Caco-2 (cell line): ENCODE data around the gene KAT7. TPM values are rescaled to one million over a fixed set of nuclear protein-coding genes. Genes with fewer than 3 reads are reported as not detected.

Source experiments
- BruUV-seq: library from RNA; stranded (reverse); fragments of 400-500 nt; replicated peaks from 2 replicates; lab custom pipeline; 2021; lab: Mats Ljungman, UMichigan
- CTCF ChIA-PET: fragments of 300-600 bp; sonication (Branson Sonifier 250); formaldehyde crosslinking; loops from one replicate; lab custom pipeline; 2022; ENCODE audit warnings: antibody characterized with exemption; lab: Charles Lee
- POLR2A ChIA-PET: fragments of 300-600 bp; sonication (Branson Sonifier 250); formaldehyde crosslinking; loops from one replicate; lab custom pipeline; 2022; ENCODE audit warnings: antibody characterized with exemption; lab: Charles Lee
- DNase-seq, 2 experiments: peaks; one replicate each; pipeline versions ENCODE4 v3.0.0 to v3.0.0-alpha.2; 2020 to 2022
- H3K27me3 ChIP-seq: replicated peaks from 2 replicates; pipeline ENCODE4 v1.6.0; 2011; ENCODE audit warnings: low read length; ENCODE audit not compliant: control insufficient read depth, insufficient read depth
- H3K36me3 ChIP-seq: 2 replicates; pipeline ENCODE4 v1.5.1; 2011; ENCODE audit warnings: low read length; ENCODE audit not compliant: control insufficient read depth, insufficient read depth
- H3K4me1 ChIP-seq: fragments of 250-450 bp; sonication (Bioruptor Pico); 2 replicates; pipeline ENCODE4 v1.5.1; 2020; ENCODE audit warnings: mild to moderate bottlenecking
- H3K4me3 ChIP-seq: 2 replicates; pipeline ENCODE4 v1.5.1; 2011; ENCODE audit warnings: low read depth, mild to moderate bottlenecking, control low read depth, low read length
- H3K9me3 ChIP-seq: fragments of 250-450 bp; sonication (Bioruptor Pico); 2 replicates; pipeline ENCODE4 v1.5.1; 2020; ENCODE audit warnings: mild to moderate bottlenecking, moderate library complexity
- H3K27ac Mint-ChIP-seq: one replicate; pipeline ENCODE4 v1.8.0; 2022; ENCODE audit warnings: mixed read lengths; ENCODE audit not compliant: unreplicated experiment
- H3K27me3 Mint-ChIP-seq: one replicate; pipeline ENCODE4 v1.8.0; 2022; ENCODE audit warnings: mixed read lengths; ENCODE audit not compliant: insufficient read depth, unreplicated experiment
- H3K36me3 Mint-ChIP-seq: one replicate; pipeline ENCODE4 v1.8.0; 2022; ENCODE audit warnings: mild to moderate bottlenecking, mixed read lengths; ENCODE audit not compliant: insufficient read depth, unreplicated experiment
- H3K4me1 Mint-ChIP-seq: one replicate; pipeline ENCODE4 v1.8.0; 2022; ENCODE audit warnings: low read depth, mixed read lengths; ENCODE audit not compliant: unreplicated experiment
- H3K4me3 Mint-ChIP-seq: one replicate; pipeline ENCODE4 v1.8.0; 2022; ENCODE audit warnings: mild to moderate bottlenecking, moderate library complexity, mixed read lengths; ENCODE audit not compliant: unreplicated experiment
- H3K9me3 Mint-ChIP-seq: one replicate; pipeline ENCODE4 v1.8.0; 2022; ENCODE audit warnings: mixed read lengths; ENCODE audit not compliant: unreplicated experiment
- CTCF ChIP-seq, 2 experiments: fragments of 200-600 bp in 1 of 2; IDR thresholded peaks; 1 replicate in 1 of 2; 2 replicates in 1 of 2; pipeline versions ENCODE4 v1.5.1 to v1.8.0; 2011 to 2022; ENCODE audit warnings: antibody characterized with exemption in 1 of 2, control low read depth in 1 of 2, inconsistent platforms in 1 of 2, low read depth in 1 of 2, low read length in 1 of 2, mild to moderate bottlenecking in 1 of 2, moderate library complexity in 1 of 2; ENCODE audit not compliant: insufficient read depth in 1 of 2, severe bottlenecking in 1 of 2, unreplicated experiment in 1 of 2
- intact Hi-C: fragments of 100-400 bp; cut with micrococcal nuclease; formaldehyde crosslinking; loops from one replicate; pipeline ENCODE4 v1.10.0; 2022; ENCODE audit not compliant: unreplicated experiment
- total RNA-seq: library from RNA; stranded (reverse); gene quantifications from 2 replicates; pipeline ENCODE4 v1.2.3, GENCODE V29; 2022

KAT7 gene
- total RNA-seq, 1 experiment from 2014 or later = 137 TPM

GRCh38 chr17:49819138-49819537, 30.7 kb downstream of the KAT7 start:
- H3K27me3 ChIP-seq = no peaks in the 10 kb centered on the region
- Mint-ChIP-seq H3K9me3 (no peaks in the 10 kb centered on the region), H3K4me3 (no peak overlapping the region), H3K4me1 (peaks cover 10% of the 10 kb centered on the region), H3K27me3 (no peaks in the 10 kb centered on the region), H3K36me3 (peaks cover 92% of the 10 kb centered on the region), H3K27ac (no peak overlapping the region)
- TF ChIP-seq CTCF (IDR thresholded peaks at IDR 0.05; ENCODE audit: insufficient read depth in 1 of 2, low read depth in 1 of 2, low read length in 1 of 2, severe bottlenecking in 1 of 2, unreplicated experiment in 1 of 2) = no peak
- intact Hi-C loops = no loop called here
- ChIA-PET CTCF (no interaction called here), POLR2A (interaction anchor here (0.6 kb wide), 1 partner anchor 246 kb away, joined by 3 read pairs; no protein-coding TSS in a partner anchor)
- peaks cover 21% of the 10 kb centered on the region for H3K36me3 ChIP-seq
- H3K4me1 ChIP-seq = 0 out of 2 replicates have a peak, but pooled peaks cover 5% of the 10 kb centered on the region
- no TSS peak for BruUV-seq
- no peak overlapping the region for H3K4me3 ChIP-seq
- H3K9me3 ChIP-seq = no peaks in the 10 kb centered on the region
- no peak for DNase-seq

GRCh38 chr17:49819651-49820050, 31.2 kb downstream of the KAT7 start:
- DNase-seq = no peak
- no peak for TF ChIP-seq CTCF (IDR thresholded peaks at IDR 0.05; ENCODE audit: insufficient read depth in 1 of 2, low read depth in 1 of 2, low read length in 1 of 2, severe bottlenecking in 1 of 2, unreplicated experiment in 1 of 2)
- intact Hi-C loops = no loop called here
- Mint-ChIP-seq H3K4me1 (peaks cover 10% of the 10 kb centered on the region), H3K36me3 (peaks cover 92% of the 10 kb centered on the region), H3K9me3 (no peaks in the 10 kb centered on the region), H3K4me3 (no peak overlapping the region), H3K27ac (no peak overlapping the region), H3K27me3 (no peaks in the 10 kb centered on the region)
- BruUV-seq = no TSS peak
- ChIA-PET CTCF (no interaction called here), POLR2A (interaction anchor here (0.6 kb wide), 1 partner anchor 362 kb away, joined by 3 read pairs; no protein-coding TSS in a partner anchor)
- H3K27me3 ChIP-seq = no peaks in the 10 kb centered on the region
- 0 out of 2 replicates have a peak, but pooled peaks cover 5% of the 10 kb centered on the region for H3K4me1 ChIP-seq
- no peaks in the 10 kb centered on the region for H3K9me3 ChIP-seq
- H3K4me3 ChIP-seq = no peak overlapping the region
- peaks cover 20% of the 10 kb centered on the region for H3K36me3 ChIP-seq

- Mint-ChIP-seq H3K4me3 (no peak overlapping the region), H3K27me3 (no peaks in the 10 kb centered on the region), H3K9me3 (no peaks in the 10 kb centered on the region), H3K36me3 (peaks cover 92% of the 10 kb centered on the region), H3K4me1 (peaks cover 10% of the 10 kb centered on the region), H3K27ac (no peak overlapping the region)
- BruUV-seq = no TSS peak
- ChIA-PET CTCF (interaction anchor here (0.7 to 1.5 kb wide), 2 partner anchors 57 to 331 kb away, joined by 3 to 5 read pairs; partner anchors contain the start of gene FAM117A), POLR2A (interaction anchor here (0.8 to 1.9 kb wide), 2 partner anchors 33 to 57 kb away, joined by 3 to 7 read pairs; partner anchors contain the start of gene FAM117A)
- no peaks in the 10 kb centered on the region for H3K9me3 ChIP-seq
- intact Hi-C loops = no loop called here
- peaks cover 23% of the 10 kb centered on the region for H3K36me3 ChIP-seq
- no peak for TF ChIP-seq CTCF (IDR thresholded peaks at IDR 0.05; ENCODE audit: insufficient read depth in 1 of 2, low read depth in 1 of 2, low read length in 1 of 2, severe bottlenecking in 1 of 2, unreplicated experiment in 1 of 2)
- DNase-seq = no peak
- no peak overlapping the region for H3K4me3 ChIP-seq
- 0 out of 2 replicates have a peak, but pooled peaks cover 5% of the 10 kb centered on the region for H3K4me1 ChIP-seq
- H3K27me3 ChIP-seq = no peaks in the 10 kb centered on the region
Observed at GRCh38 chr17:49820773-49821172, 32.3 kb downstream of the KAT7 start.
